ENCODE results near the gene GRIA3.

Gene GRIA3

DNA sequence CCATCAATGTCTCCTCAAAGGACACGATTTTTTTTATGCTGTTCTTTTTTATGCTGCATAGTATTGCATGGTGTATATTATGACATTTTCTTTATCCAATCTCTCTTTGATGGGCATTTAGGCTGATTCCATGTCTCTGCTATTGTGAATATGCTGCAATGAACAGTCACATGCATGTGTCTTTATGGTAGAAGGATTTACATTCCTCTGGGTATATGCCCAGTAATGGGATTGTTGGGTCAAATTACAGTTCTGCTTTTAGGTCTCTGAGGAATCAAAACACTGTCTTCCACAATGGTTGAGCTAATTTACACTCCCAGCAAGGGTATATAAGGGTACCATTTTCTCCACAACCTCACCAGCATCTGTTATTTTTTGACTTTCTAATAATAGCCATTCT lies 113.9 kb downstream of the GRIA3 start:
- Mint-ChIP-seq H3K9me3 (no peaks in the 10 kb centered on the region), H3K27me3 (no peaks in the 10 kb centered on the region), H3K4me3 (no peak overlapping the region), H3K4me1 (no peaks in the 10 kb centered on the region), H3K27ac (ENCODE audit: low read depth) (no peak overlapping the region), H3K36me3 (ENCODE audit: insufficient read depth) (no peaks in the 10 kb centered on the region)
- ATAC-seq (replicated peaks; ENCODE audit: extremely low read depth, poor library complexity, severe bottlenecking): no peak
- no peak for DNase-seq (ENCODE audit: low spot score in 2 of 2)

DNA sequence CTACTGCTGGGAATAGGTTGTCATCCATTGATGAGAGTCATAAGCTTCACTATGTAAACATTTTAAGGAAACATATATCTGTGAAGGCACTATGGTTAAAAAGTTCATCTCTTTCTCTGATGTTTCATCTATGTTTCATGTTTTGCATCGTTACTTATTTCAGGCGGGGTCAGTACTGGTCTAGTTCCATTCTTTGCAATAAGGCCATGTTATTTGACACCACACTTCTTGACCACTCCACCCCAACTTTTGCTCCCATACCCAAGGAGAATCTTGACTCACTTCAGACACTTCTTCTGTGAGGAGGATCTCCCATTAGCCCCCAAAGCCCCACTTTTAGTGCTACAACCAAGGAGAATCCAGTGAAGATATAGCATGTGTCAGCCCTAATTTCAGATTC lies 119.4 kb downstream of the GRIA3 start:
- Mint-ChIP-seq H3K36me3 (ENCODE audit: insufficient read depth) (peaks cover 2% of the 10 kb centered on the region), H3K9me3 (no peaks in the 10 kb centered on the region), H3K27ac (ENCODE audit: low read depth) (no peak overlapping the region), H3K27me3 (no peaks in the 10 kb centered on the region), H3K4me3 (no peak overlapping the region), H3K4me1 (no peaks in the 10 kb centered on the region)
- DNase-seq (ENCODE audit: low spot score in 2 of 2): no peak
- ATAC-seq (replicated peaks; ENCODE audit: extremely low read depth, poor library complexity, severe bottlenecking): no peak

DNA sequence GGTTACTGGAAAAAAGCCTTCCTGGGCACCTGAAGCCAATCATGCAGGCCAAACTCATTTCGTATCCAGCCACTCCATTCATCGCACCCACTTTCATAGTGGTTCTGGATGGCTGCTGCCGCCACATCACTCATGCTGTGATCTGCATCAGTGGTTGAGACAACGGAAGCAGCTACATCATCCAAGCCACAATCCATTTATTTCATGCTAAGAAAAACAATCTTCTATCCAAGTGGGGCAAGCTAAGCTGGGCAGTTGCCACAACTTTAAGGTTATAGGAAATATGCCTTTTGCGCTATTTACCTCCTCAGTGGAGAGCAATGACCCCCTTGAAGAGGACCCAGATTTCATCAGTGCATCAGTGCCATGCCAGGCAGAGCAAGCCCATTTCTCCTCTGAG lies 124.6 kb downstream of the GRIA3 start:
- Mint-ChIP-seq H3K27me3 (no peaks in the 10 kb centered on the region), H3K4me1 (no peaks in the 10 kb centered on the region), H3K4me3 (no peak overlapping the region), H3K27ac (ENCODE audit: low read depth) (no peak overlapping the region), H3K9me3 (no peaks in the 10 kb centered on the region), H3K36me3 (ENCODE audit: insufficient read depth) (peaks cover 2% of the 10 kb centered on the region)
- ATAC-seq (replicated peaks; ENCODE audit: extremely low read depth, poor library complexity, severe bottlenecking) (no peak), DNase-seq (ENCODE audit: low spot score in 2 of 2) (no peak)

DNA sequence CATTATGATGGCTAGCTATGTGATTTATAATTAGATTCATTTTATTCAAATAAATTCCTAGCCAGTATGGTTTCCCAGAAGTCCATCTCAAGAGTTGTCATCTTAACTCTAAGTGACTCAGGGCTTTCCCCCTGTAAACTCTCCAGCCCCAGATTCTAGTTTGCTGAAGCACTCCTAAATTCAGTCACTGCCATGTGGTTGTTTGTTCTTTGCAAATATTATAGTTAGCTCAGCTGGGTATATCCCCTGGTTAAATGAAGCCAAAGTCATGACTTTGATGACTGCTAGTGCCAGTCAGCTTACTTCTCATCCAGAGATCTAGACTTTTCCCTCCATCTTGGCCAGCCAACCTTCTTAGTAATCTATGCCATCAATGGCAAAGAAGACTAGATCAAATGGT lies 126.0 kb downstream of the GRIA3 start:
- ATAC-seq (replicated peaks; ENCODE audit: extremely low read depth, poor library complexity, severe bottlenecking) (no peak), DNase-seq (ENCODE audit: low spot score in 2 of 2) (no peak)
- Mint-ChIP-seq H3K4me3 (no peak overlapping the region), H3K27me3 (no peaks in the 10 kb centered on the region), H3K36me3 (ENCODE audit: insufficient read depth) (peaks cover 2% of the 10 kb centered on the region), H3K9me3 (no peaks in the 10 kb centered on the region), H3K27ac (ENCODE audit: low read depth) (no peak overlapping the region), H3K4me1 (no peaks in the 10 kb centered on the region)

DNA sequence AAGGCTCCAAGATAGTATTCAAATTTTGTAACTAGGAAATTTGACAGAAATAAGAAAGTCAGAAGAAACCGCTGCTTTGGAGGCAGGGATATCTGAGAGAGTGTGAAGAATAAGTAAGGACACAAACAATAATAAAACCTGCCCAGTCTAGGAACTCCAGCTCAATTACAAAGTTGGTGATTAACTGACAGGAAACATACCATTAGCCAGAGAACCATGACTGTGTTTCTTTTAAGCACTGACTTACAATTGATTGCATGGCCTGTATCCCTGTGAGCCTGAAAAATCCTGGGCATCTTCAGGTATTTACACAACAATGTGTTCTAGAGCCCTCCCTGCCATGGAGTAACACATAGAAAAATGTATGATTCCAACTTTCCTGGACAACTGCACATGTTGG lies 127.4 kb downstream of the GRIA3 start:
- H3K27ac Mint-ChIP-seq (ENCODE audit: low read depth): no peak overlapping the region
- no peak overlapping the region for H3K4me3 Mint-ChIP-seq
- DNase-seq (ENCODE audit: low spot score in 2 of 2) (no peak), ATAC-seq (replicated peaks; ENCODE audit: extremely low read depth, poor library complexity, severe bottlenecking) (no peak)
- no peaks in the 10 kb centered on the region for H3K4me1 Mint-ChIP-seq
- H3K9me3 Mint-ChIP-seq: no peaks in the 10 kb centered on the region
- H3K27me3 Mint-ChIP-seq: no peaks in the 10 kb centered on the region
- no peaks in the 10 kb centered on the region for H3K36me3 Mint-ChIP-seq (ENCODE audit: insufficient read depth)

DNA sequence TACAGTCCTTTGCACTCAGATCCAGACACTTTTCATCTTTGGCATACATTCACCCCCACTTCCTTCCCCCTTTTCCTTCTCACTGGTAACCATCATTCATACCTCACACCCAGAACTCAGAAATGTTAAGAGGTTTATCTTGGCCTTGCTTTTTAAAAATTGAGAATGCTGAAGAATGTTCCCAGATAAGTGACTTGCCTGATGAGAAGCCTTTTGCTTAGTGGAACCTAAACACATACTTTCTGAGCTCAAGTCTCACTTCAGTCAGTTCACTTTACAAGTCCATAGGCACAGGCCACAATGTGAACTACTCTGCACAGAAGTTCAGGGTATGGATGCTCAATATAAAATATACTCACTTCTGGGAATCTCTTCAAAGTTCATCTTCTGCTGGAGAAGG lies 129.4 kb downstream of the GRIA3 start:
- no peaks in the 10 kb centered on the region for H3K4me1 Mint-ChIP-seq
- no peaks in the 10 kb centered on the region for H3K9me3 Mint-ChIP-seq
- no peak overlapping the region for H3K27ac Mint-ChIP-seq (ENCODE audit: low read depth)
- ATAC-seq (replicated peaks; ENCODE audit: extremely low read depth, poor library complexity, severe bottlenecking): no peak
- H3K27me3 Mint-ChIP-seq: no peaks in the 10 kb centered on the region
- H3K4me3 Mint-ChIP-seq: no peak overlapping the region
- no peaks in the 10 kb centered on the region for H3K36me3 Mint-ChIP-seq (ENCODE audit: insufficient read depth)
- DNase-seq (ENCODE audit: low spot score in 2 of 2): no peak

DNA sequence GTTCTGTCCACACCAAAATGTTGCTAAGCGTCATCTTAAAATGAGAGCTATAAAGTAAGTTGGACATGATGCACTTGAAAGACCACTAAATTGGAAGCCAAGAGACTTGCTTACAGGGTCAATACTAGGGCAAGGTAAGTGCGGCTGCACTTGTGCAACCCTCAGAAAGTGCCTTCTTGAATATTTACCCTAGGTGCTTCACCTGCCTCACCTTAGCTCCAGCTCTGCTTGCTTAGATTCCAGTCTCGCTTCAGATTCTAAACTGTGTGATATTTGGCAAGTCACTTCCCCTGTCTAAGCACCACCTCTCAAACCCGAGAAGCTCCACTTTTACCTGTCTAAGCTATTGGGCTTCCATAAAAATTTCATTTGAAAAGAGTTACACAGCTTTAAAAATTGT lies 136.5 kb downstream of the GRIA3 start:
- DNase-seq (ENCODE audit: low spot score in 2 of 2): no peak
- no peak overlapping the region for H3K4me3 Mint-ChIP-seq
- no peaks in the 10 kb centered on the region for H3K4me1 Mint-ChIP-seq
- no peaks in the 10 kb centered on the region for H3K27me3 Mint-ChIP-seq
- H3K9me3 Mint-ChIP-seq: no peaks in the 10 kb centered on the region
- ATAC-seq (replicated peaks; ENCODE audit: extremely low read depth, poor library complexity, severe bottlenecking): no peak
- H3K36me3 Mint-ChIP-seq (ENCODE audit: insufficient read depth): no peaks in the 10 kb centered on the region
- no peak overlapping the region for H3K27ac Mint-ChIP-seq (ENCODE audit: low read depth)

DNA sequence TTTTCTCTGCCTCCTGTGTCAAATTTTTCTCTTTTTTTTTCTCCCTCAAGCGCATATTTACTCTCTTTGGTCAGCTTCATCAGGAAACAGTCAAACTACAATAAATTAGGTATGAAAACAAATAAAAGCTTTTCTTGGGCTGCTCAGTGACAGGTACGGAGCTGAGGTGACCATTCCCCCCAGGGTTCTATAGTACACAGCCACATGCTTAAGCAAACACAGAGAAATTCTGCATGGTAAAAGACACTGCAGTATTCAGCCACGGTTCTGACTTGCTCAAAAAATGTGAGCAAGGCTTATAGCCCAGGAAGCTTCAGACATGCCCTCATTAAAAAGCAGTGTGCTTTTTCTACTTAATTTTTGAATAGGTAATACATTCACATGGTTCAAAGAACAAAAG lies 138.5 kb downstream of the GRIA3 start:
- Mint-ChIP-seq H3K27me3 (no peaks in the 10 kb centered on the region), H3K9me3 (no peaks in the 10 kb centered on the region), H3K4me3 (no peak overlapping the region), H3K27ac (ENCODE audit: low read depth) (no peak overlapping the region), H3K4me1 (no peaks in the 10 kb centered on the region), H3K36me3 (ENCODE audit: insufficient read depth) (no peaks in the 10 kb centered on the region)
- DNase-seq (ENCODE audit: low spot score in 2 of 2): no peak
- ATAC-seq (replicated peaks; ENCODE audit: extremely low read depth, poor library complexity, severe bottlenecking): no peak

DNA sequence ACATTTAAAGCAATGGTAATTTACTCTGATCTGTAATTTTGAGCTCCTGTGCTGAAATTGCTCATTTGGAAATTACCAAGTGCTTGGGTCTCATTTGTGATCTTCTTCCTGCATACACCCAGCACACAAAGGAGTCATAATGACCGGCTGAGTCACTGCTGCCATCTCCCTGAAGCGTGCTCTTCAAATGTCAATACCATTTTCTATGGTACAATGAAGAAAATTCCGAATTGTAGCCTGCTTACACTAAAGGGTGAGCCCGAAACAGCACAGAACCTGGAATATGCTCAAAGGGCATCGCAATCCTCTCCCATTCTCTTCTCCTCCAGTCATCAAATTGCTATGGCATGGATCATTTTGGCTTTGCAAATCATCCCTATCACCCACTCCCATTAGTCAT lies 140.5 kb downstream of the GRIA3 start:
- no peak for DNase-seq (ENCODE audit: low spot score in 2 of 2)
- H3K36me3 Mint-ChIP-seq (ENCODE audit: insufficient read depth): no peaks in the 10 kb centered on the region
- no peaks in the 10 kb centered on the region for H3K9me3 Mint-ChIP-seq
- no peak overlapping the region for H3K4me3 Mint-ChIP-seq
- ATAC-seq (replicated peaks; ENCODE audit: extremely low read depth, poor library complexity, severe bottlenecking): no peak
- no peaks in the 10 kb centered on the region for H3K27me3 Mint-ChIP-seq
- H3K4me1 Mint-ChIP-seq: no peaks in the 10 kb centered on the region
- H3K27ac Mint-ChIP-seq (ENCODE audit: low read depth): no peak overlapping the region

DNA sequence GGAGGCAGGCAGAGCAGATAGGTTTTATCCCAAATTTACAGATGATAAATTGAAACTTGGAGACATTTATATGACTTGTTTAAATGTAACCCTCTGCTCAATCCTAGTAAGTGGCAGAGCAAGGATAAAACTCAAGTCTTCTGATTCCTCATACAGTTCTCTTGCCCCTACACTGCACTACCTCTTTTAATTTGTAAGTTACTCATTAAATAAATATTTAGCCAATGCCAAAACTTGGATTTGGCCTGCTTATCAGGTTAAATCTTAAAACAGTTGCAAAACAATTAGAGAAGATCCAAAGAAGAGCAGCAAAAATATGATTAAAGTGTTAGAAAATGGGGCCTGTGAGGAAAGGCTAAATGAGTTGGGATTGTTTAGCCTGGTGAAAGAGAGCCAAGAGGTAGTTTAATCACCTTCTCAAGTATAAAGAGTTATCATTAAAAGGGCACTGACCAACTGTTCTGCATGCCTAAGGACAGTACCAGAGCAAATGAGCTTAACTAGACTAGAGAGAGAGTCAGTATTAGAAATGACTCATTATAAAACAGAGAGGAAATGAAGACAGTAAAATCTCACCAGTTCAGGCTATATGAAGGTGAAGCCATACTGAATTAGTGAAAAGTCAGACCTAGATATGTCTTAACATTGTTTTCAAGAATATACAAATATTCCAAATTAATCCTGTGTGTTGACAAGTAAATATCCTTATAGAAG lies 146.3 kb downstream of the GRIA3 start:
- no peak for ATAC-seq (replicated peaks; ENCODE audit: extremely low read depth, poor library complexity, severe bottlenecking)
- Mint-ChIP-seq H3K27me3 (no peaks in the 10 kb centered on the region), H3K4me1 (no peaks in the 10 kb centered on the region), H3K9me3 (no peaks in the 10 kb centered on the region), H3K27ac (ENCODE audit: low read depth) (no peak overlapping the region), H3K36me3 (ENCODE audit: insufficient read depth) (no peaks in the 10 kb centered on the region), H3K4me3 (no peak overlapping the region)
- DNase-seq (ENCODE audit: low spot score in 2 of 2): no peak

DNA sequence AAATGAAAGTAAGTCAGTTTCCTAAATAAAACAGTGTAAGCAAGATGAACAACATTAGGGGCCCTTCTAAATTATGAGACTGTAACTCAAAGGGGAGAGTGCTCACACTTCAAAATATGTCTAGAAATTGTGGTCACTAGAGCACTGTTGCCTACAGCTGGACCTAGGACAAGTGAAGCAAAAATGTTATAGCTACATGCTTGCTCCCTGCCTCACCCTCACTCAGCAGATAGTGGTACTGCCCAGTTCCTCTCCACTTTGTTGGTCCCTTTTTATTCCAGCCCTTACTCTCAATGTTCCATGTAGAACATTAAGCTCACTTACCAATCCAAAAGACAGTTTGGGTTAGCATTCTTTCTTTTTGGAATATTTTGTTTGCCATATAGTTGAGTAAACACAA lies 147.3 kb downstream of the GRIA3 start:
- H3K9me3 Mint-ChIP-seq: no peaks in the 10 kb centered on the region
- no peaks in the 10 kb centered on the region for H3K4me1 Mint-ChIP-seq
- H3K4me3 Mint-ChIP-seq: no peak overlapping the region
- no peaks in the 10 kb centered on the region for H3K36me3 Mint-ChIP-seq (ENCODE audit: insufficient read depth)
- DNase-seq (ENCODE audit: low spot score in 2 of 2) (no peak), ATAC-seq (replicated peaks; ENCODE audit: extremely low read depth, poor library complexity, severe bottlenecking) (no peak)
- H3K27ac Mint-ChIP-seq (ENCODE audit: low read depth): no peak overlapping the region
- H3K27me3 Mint-ChIP-seq: no peaks in the 10 kb centered on the region

DNA sequence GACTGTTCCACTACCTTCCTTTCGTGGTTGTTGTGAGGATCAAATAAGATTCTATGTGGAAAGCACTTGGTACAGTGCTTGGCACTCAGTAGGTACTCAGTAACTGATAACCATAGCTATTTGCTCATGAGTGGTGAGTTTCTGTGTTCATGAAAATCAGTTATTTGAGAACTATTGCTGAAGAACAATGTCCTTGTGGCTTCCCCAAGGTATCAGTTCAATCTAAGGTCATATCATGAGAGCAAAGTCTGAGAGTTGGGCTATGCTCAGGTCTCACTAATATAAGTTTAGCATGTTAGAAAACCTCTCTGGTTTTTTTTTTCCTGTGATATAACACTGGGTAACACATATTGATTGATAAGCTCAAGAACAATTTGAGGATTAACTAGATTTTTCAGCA lies 147.8 kb downstream of the GRIA3 start:
- ATAC-seq (replicated peaks; ENCODE audit: extremely low read depth, poor library complexity, severe bottlenecking): no peak
- H3K4me3 Mint-ChIP-seq: no peak overlapping the region
- H3K27ac Mint-ChIP-seq (ENCODE audit: low read depth): no peak overlapping the region
- DNase-seq (ENCODE audit: low spot score in 2 of 2): no peak
- no peaks in the 10 kb centered on the region for H3K4me1 Mint-ChIP-seq
- H3K36me3 Mint-ChIP-seq (ENCODE audit: insufficient read depth): no peaks in the 10 kb centered on the region
- H3K27me3 Mint-ChIP-seq: no peaks in the 10 kb centered on the region
- no peaks in the 10 kb centered on the region for H3K9me3 Mint-ChIP-seq

DNA sequence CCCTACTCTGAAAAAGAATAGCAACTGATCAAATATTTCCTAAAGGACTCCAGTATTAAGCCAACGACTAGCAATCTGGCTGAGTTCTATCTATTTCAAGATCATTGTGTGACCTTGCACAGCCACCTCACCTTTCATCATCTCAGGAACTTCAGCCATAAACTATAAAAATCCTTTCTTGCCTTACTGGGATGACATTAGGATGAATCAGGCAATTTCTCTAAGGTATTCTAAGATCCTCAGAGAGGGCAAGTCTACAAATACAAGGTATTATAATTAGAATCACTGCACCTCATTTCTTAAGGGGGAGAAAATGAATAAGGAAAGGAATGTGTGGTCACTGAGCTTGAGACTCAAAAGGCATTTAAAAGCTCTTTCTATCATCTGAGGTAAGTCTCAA lies 152.6 kb downstream of the GRIA3 start:
- H3K9me3 Mint-ChIP-seq: no peaks in the 10 kb centered on the region
- ATAC-seq (replicated peaks; ENCODE audit: extremely low read depth, poor library complexity, severe bottlenecking) (no peak), DNase-seq (ENCODE audit: low spot score in 2 of 2) (no peak)
- no peaks in the 10 kb centered on the region for H3K27me3 Mint-ChIP-seq
- H3K36me3 Mint-ChIP-seq (ENCODE audit: insufficient read depth): no peaks in the 10 kb centered on the region
- H3K4me3 Mint-ChIP-seq: no peak overlapping the region
- H3K27ac Mint-ChIP-seq (ENCODE audit: low read depth): no peak overlapping the region
- H3K4me1 Mint-ChIP-seq: no peaks in the 10 kb centered on the region

All from central memory CD8-positive, alpha-beta T cell (primary cell).